ENCODE results near the gene SEC22B.
"Not testable (repeated sequence)": the region's sequence is repeated elsewhere in the genome, so short reads cannot be mapped to it uniquely, and the experiment has no call there.

Gene SEC22B
- 51.4 to 68.6 reads per million in 2 donors for total RNA-seq

GRCh38 chr1:120176092-120176855, at the start of gene SEC22B:
TSS of gene SEC22B (minus strand) at chr1:120176520. CDS start at chr1:120176381, 139 bp downstream.
- peak; percentile 78 for DNase-seq

DNA sequence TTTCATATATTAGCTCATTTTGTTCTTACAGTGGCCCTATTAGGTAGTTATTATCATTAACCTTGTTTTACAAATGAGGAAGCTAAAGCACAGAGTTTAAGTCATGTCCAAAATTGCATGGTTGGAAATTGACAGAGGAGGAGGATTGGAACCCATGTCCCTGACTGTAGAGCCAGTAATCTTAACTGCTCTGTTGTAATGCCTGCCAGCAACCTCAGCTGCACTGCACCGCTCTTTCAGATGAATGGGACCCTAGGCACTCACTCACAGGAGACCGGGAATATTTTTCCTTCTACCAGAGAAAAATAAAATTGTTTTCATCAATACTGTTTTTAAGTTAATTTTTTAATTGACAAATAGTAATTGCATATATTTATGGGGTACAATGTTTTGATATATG, 41.6 kb upstream of the SEC22B start:
- not testable (repeated sequence) for DNase-seq

- DNase-seq, result not testable (repeated sequence)
Observed at GRCh38 chr1:120217175-120217929, 41.0 kb upstream of the SEC22B start.

GRCh38 chr1:120213606-120214005, 37.3 kb upstream of the SEC22B start:
- not testable (repeated sequence) for DNase-seq

- not testable (repeated sequence) for DNase-seq
Observed at GRCh38 chr1:120210754-120211153, 34.4 kb upstream of the SEC22B start.

DNA sequence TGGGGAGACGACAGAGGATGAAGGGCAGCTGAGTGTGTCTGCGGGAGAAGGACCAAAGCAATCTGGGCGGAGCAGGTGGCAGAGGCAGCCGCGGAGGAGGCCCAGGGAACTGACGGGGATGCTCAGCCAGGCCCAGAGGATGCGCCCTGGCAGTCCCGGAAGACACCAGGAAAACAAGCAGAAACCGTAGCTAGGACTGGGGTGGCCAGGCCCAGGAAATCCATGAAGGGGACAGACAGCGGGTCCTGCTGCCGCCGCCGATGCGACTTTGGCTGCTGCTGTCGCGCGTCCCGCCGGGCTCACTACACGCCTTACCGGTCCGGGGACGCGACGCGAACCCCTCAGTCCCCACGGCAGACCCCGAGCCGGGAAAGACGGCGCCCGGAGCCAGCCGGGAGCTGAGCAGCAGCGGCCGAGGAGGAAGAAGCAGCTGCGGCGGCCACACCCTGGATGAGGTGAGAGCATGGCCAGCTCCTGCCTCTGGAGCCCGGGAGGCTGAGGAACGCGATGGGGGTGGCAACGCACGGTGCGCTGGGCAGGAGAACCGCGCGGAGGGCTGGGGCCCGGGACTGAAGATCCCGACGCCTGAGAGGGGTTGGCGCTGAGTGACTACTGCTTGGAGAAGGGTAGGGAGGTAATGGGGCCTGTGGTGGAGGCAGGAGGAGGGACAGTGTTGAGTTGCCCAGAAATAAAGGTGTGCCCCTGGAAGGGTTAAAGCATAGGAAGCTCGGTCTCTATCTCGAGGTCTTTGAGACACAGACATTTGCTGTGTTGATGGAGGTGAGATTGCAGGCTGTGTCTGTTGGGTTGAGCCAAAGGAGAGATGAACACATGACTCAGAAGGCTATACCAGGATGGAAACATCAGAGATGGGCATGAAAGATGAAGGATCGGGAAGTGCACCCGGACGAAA, 20.8 kb upstream of the SEC22B start:
- DNase-seq, result not testable (repeated sequence)

- not testable (repeated sequence) for DNase-seq
Observed at GRCh38 chr1:120188626-120189025, 12.3 kb upstream of the SEC22B start.

GRCh38 chr1:120182176-120182707, 5.9 kb upstream of the SEC22B start:
- DNase-seq, result not testable (repeated sequence)

GRCh38 chr1:120179811-120180690, 3.7 kb upstream of the SEC22B start:
- not testable (repeated sequence) for DNase-seq

DNA sequence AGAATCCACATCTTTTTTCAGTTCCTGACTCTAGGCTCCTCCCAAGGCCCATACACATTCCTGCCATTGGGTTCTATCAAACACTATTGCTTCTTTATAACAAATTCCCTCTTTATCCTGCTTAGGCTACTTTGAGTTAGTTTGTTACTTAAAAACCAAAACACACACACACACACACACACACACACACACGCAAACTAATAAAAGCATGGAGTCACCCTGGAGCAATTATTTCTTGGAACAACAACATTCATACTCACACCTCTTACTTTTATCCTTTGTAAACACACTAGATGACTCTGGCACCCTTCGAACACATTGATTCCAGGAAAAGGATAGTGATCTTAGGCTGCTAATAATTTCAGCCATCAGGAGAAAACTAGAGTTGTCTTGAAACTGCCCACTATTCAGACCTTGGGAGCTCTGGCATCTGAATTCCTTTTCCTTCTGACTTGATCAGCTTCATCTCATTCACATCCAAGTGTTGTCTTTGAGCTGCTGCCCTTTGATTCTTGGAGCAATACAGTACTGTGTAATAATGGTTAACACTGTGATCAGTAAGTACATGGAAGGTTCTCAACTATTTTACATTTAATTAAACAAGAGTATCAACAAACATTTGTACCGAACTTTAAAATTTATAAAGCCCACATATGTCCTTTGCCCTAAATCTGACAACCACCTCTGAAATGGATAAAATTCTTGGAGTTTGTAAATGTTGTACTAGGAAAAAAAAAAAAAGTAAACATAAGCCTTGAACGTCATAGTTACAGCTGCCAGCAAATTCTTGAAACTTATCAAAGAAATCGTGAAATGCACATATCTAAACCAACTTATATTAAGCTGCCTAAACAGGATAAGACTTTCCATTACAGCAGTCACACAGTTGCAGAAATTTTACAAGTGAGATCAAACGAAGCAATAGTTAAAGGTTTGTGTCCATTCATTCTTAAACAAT, 2.8 kb upstream of the SEC22B start:
- no peak for DNase-seq

- not testable (repeated sequence) for DNase-seq
Observed at GRCh38 chr1:120178058-120178457, 1.7 kb upstream of the SEC22B start.

DNA sequence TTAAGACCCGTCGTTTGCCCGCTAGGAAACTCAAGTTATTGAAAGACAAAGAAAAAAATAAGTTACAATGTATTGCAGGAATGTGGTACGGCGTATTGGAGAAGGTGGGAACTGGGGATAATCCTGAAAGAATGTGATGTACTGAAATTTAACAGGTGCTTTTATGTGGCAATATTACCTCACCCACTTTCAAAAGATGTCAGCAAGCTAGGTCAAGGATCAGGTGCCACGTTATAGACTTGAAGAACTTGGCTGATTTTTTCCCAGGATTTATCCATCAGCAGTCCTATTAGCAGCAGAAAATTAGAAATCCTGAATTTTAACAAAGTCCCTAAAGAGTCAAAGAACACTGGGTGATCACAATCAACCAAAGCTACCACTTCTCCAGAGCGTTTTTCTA, 632 bp downstream of the SEC22B start:
- not testable (repeated sequence) for DNase-seq

GRCh38 chr1:120164761-120165160, 11.6 kb downstream of the SEC22B start:
- not testable (repeated sequence) for DNase-seq

GRCh38 chr1:120162015-120162414, 14.3 kb downstream of the SEC22B start:
- DNase-seq, result not testable (repeated sequence)

- DNase-seq, result not testable (repeated sequence)
Observed at GRCh38 chr1:120158495-120158894, 17.8 kb downstream of the SEC22B start.

DNA sequence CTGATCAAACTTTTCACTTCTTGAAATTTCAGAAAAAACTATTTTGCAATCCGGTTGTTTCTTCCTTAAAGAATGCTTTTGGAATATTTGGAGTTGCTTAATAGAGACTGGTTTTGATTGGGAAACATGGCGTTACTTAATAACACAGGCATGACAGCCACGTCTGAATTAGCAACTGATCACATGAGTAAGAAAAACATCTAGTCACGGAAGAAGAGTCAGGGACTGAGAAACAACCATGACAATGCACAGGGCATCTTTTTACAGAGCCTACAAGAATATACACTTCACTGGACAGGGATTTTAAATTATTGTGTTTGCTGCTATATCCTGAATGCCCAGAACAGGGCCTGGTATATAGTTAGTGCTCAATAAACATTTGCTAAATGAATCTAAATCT, 18.2 kb downstream of the SEC22B start:
- not testable (repeated sequence) for DNase-seq

DNA sequence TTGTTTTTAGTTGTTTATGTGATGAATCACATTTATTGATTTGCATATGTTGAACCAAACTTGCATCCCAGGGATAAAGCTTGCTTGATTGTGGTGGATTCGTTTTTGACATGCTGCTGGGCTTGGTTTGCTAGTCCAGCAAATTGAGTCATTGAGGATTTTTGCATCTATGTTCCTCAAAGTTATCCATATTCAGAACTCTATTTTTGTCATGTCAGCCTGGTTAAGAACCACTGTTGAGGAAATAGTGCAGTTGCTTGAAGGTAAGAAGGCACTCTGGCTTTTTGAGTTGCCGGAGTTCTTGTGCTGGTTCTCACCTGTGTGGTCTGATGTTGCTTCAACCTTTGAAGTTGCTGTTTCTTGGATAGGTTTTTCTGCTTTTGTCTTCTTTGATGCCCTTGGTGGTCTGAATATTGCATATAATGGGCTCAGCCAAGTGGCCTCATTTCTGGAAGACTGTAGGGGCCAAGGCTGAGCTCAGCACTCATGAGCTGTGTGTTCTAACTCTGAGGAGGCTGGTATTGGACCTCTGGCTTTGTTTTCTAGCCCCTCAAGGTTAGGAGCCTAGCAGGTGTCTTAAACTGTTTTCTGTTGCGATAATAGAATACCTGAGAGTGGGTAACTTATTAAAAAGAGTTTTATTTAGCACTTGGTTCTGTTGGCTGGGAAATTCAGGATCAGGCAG, 26.0 kb downstream of the SEC22B start:
- DNase-seq, result not testable (repeated sequence)

GRCh38 chr1:120149420-120150059, 26.8 kb downstream of the SEC22B start:
- DNase-seq, result not testable (repeated sequence)

DNA sequence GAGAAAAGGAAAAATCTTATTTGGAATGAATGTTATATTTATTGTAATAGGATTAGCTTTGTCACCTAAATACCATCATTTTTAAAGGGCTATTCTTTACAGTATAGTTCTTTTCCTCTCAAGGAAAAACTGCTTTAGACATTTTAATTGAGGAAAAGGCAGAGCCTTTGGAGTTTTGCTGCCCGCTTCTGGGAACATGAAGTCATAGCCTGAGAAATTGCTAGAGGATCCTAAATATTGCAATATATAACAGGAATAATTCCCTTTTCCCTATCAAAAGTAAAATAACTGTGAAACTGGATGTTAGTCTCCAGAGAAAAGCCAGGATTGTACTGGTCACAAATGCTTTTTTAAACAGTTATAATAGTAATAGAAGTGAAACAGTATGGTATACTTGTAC, 30.5 kb downstream of the SEC22B start:
- DNase-seq, result not testable (repeated sequence)
